PC-3 (cell line): ENCODE measurements around the gene RSPH6A. TPM values are rescaled to one million over a fixed set of nuclear protein-coding genes. Genes with fewer than 3 reads are reported as not detected.
A peak's percentile ranks its signal among the peaks of the same experiment; 100 is the strongest.
"Not testable (repeated sequence)": the region's sequence is repeated elsewhere in the genome, so short reads cannot be mapped to it uniquely, and the experiment has no call there.

Experiments used
- ATAC-seq: fragments of 200-7000 bp; cut with Tn5 transposase; 2 replicates; pipeline ENCODE4 v1.9.1; 2020; ENCODE audit warnings: mild to moderate bottlenecking, moderate library complexity
- BruUV-seq: library from RNA; stranded (reverse); fragments of 400-500 nt; replicated peaks from 2 replicates; lab custom pipeline; 2021; lab: Mats Ljungman, UMichigan
- CTCF ChIA-PET: fragments of 300-600 bp; sonication (Branson Sonifier 250); formaldehyde crosslinking; loops from one replicate; lab custom pipeline; 2022; ENCODE audit warnings: antibody characterized with exemption; lab: Charles Lee
- POLR2A ChIA-PET: fragments of 300-600 bp; sonication (Branson Sonifier 250); formaldehyde crosslinking; loops from one replicate; lab custom pipeline; 2022; ENCODE audit warnings: antibody characterized with exemption; ENCODE audit not compliant: unreplicated experiment; lab: Charles Lee
- DNase-seq: peaks from one replicate; pipeline ENCODE4 v3.0.0-alpha.2; 2015
- H2AFZ ChIP-seq: fragments of 300-600 bp; sonication (generic); 2 replicates; pipeline ENCODE4 v1.6.0; 2016; ENCODE audit warnings: antibody characterized with exemption, low read length
- H3F3A ChIP-seq: fragments of 300-600 bp; sonication (generic); one replicate; pipeline ENCODE4 v1.6.0; 2017; ENCODE audit warnings: antibody characterized with exemption, low read length, control low read depth, mild to moderate bottlenecking; ENCODE audit not compliant: unreplicated experiment
- H3K27ac ChIP-seq: fragments of 300-600 bp; sonication (generic); 2 replicates; pipeline ENCODE4 v1.5.1; 2016; ENCODE audit warnings: mild to moderate bottlenecking, low read length
- H3K27me3 ChIP-seq: fragments of 300-600 bp; sonication (generic); 2 replicates; pipeline ENCODE4 v1.6.1; 2016; ENCODE audit warnings: low read length, mixed read lengths
- H3K36me3 ChIP-seq: fragments of 300-600 bp; sonication (generic); 2 replicates; pipeline ENCODE4 v1.6.1; 2016; ENCODE audit warnings: low read depth, mixed run types, low read length, mixed read lengths
- H3K4me1 ChIP-seq: fragments of 300-600 bp; sonication (generic); 2 replicates; pipeline ENCODE4 v1.5.1; 2016; ENCODE audit warnings: low read length; ENCODE audit not compliant: insufficient read depth
- H3K4me2 ChIP-seq: fragments of 300-600 bp; sonication (generic); 2 replicates; pipeline ENCODE4 v1.6.0; 2016; ENCODE audit warnings: low read length
- H3K4me3 ChIP-seq: fragments of 300-600 bp; sonication (generic); 2 replicates; pipeline ENCODE4 v1.5.1; 2016; ENCODE audit warnings: mild to moderate bottlenecking, low read length, mixed read lengths
- H3K79me2 ChIP-seq: fragments of 300-600 bp; sonication (generic); 2 replicates; pipeline ENCODE4 v1.6.1; 2017; ENCODE audit warnings: low read length, mixed read lengths
- H3K9ac ChIP-seq: fragments of 300-600 bp; sonication (generic); 2 replicates; pipeline ENCODE4 v1.6.0; 2016; ENCODE audit warnings: mild to moderate bottlenecking, low read length
- H3K9me2 ChIP-seq: fragments of 300-600 bp; sonication (generic); replicated peaks from 2 replicates; pipeline ENCODE4 v1.6.1; 2016; ENCODE audit warnings: mixed run types, low read length, mixed read lengths
- H3K9me3 ChIP-seq: fragments of 300-600 bp; sonication (generic); 2 replicates; pipeline ENCODE4 v1.6.1; 2016; ENCODE audit warnings: low read length, mixed read lengths
- H4K20me1 ChIP-seq: fragments of 300-600 bp; sonication (generic); 2 replicates; pipeline ENCODE4 v1.6.1; 2016; ENCODE audit warnings: low read length, mixed read lengths
- EZH2 ChIP-seq: fragments of 300-600 bp; sonication (generic); IDR thresholded peaks from one replicate; pipeline ENCODE4 v1.6.1; 2017; ENCODE audit warnings: antibody characterized with exemption, mild to moderate bottlenecking, low read length; ENCODE audit not compliant: unreplicated experiment
- EZH2phosphoT487 ChIP-seq: fragments of 300-600 bp; sonication (generic); IDR thresholded peaks from 2 replicates; pipeline ENCODE4 v1.6.1; 2018; ENCODE audit warnings: mild to moderate bottlenecking, antibody characterized with exemption, low read length, borderline replicate concordance
- intact Hi-C: fragments of 100-400 bp; cut with micrococcal nuclease; formaldehyde crosslinking; loops from 2 replicates; pipeline ENCODE4 v1.9.0; 2023
- total RNA-seq: library from RNA; depleted of rRNA; stranded (reverse); fragments of >200 nt; gene quantifications from 2 replicates; pipeline ENCODE4 v1.2.3, GENCODE V29; 2014
- TF ChIP-seq, protein P1 (sequence below): fragments of 300-600 bp; sonication (generic); conservative IDR thresholded peaks from 2 replicates; pipeline ENCODE4 v1.5.1; 2017; ENCODE audit warnings: antibody characterized with exemption, low read depth, mild to moderate bottlenecking, low read length

Gene RSPH6A
- total RNA-seq, 1 experiment from 2014 or later = not detected

DNA sequence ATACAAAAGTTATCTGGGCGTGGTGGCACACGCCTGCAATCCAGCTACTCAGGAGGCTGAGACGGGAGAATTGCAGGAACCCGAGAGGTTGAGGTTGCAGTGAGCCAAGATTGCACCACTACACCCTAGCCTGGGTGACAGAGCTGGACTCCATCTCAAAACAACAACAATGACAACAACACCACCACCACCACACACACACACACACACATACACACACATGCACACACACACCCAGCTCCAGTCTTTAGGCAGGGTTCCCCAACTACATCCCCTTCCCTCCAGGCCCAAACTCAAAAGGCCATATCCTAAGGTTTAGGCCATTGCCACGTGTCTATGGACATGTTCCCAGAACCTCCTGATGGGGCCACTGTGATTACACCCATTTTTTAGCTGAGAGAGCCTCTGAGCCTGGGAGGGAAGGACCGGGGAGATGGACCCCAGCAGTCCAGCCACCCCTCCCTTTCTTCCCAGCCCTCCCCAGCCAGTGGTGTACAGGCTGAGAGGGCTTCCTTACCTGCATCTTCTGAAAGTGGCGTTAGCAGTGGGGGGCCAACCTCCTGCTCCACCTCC, 13.4 kb downstream of the RSPH6A start:
- no peak for TF ChIP-seq EZH2phosphoT487
- TF ChIP-seq, protein P1, sequence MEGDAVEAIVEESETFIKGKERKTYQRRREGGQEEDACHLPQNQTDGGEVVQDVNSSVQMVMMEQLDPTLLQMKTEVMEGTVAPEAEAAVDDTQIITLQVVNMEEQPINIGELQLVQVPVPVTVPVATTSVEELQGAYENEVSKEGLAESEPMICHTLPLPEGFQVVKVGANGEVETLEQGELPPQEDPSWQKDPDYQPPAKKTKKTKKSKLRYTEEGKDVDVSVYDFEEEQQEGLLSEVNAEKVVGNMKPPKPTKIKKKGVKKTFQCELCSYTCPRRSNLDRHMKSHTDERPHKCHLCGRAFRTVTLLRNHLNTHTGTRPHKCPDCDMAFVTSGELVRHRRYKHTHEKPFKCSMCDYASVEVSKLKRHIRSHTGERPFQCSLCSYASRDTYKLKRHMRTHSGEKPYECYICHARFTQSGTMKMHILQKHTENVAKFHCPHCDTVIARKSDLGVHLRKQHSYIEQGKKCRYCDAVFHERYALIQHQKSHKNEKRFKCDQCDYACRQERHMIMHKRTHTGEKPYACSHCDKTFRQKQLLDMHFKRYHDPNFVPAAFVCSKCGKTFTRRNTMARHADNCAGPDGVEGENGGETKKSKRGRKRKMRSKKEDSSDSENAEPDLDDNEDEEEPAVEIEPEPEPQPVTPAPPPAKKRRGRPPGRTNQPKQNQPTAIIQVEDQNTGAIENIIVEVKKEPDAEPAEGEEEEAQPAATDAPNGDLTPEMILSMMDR = no peak
- TF ChIP-seq EZH2 = no peak
- no peaks in the 10 kb centered on the region for H4K20me1 ChIP-seq

GRCh38 chr19:45800070-45800553, 15.0 kb downstream of the RSPH6A start:
- intact Hi-C loops = no loop called here
- Histone ChIP-seq H3K4me2 (no peak overlapping the region), H3K9ac (no peak overlapping the region), H3K79me2 (no peaks in the 10 kb centered on the region), H3F3A (no peaks in the 10 kb centered on the region), H3K4me1 (no peaks in the 10 kb centered on the region), H3K27me3 (no peaks in the 10 kb centered on the region), H3K27ac (no peak overlapping the region), H3K4me3 (no peak overlapping the region), H3K9me2 (no peaks in the 10 kb centered on the region), H2AFZ (no peak overlapping the region), H3K36me3 (no peaks in the 10 kb centered on the region), H4K20me1 (no peaks in the 10 kb centered on the region), H3K9me3 (no peaks in the 10 kb centered on the region)
- DNase-seq = no peak
- TF ChIP-seq EZH2phosphoT487 (no peak), EZH2 (no peak)
- TF ChIP-seq, protein P1 = no peak
- ChIA-PET CTCF (interaction anchor here (1.4 to 1.8 kb wide), 2 partner anchors 17 to 31 kb away, joined by 11 to 18 read pairs; partner anchors contain the start of genes DMPK and SIX5), POLR2A (no interaction called here)
- BruUV-seq = no TSS peak
- peak; percentile 49; the same call in 1 of the 2 replicates for ATAC-seq

More for the DNA sequence above, 13.4 kb downstream of the RSPH6A start:
- Histone ChIP-seq H3K4me2 (no peak overlapping the region), H3K9me2 (no peaks in the 10 kb centered on the region), H3K9ac (no peak overlapping the region), H3K27me3 (no peaks in the 10 kb centered on the region), H3K4me3 (no peak overlapping the region), H3K4me1 (no peaks in the 10 kb centered on the region), H3K79me2 (no peaks in the 10 kb centered on the region), H3K9me3 (no peaks in the 10 kb centered on the region), H3F3A (no peaks in the 10 kb centered on the region), H3K36me3 (no peaks in the 10 kb centered on the region), H2AFZ (no peak overlapping the region), H3K27ac (no peak overlapping the region)
- no TSS peak for BruUV-seq
- DNase-seq (no peak), ATAC-seq (no peak)
- intact Hi-C loops = no loop called here
- ChIA-PET CTCF (interaction anchor here (0.6 kb wide), 1 partner anchor 19 kb away, joined by 6 read pairs; the partner anchor contains the start of gene DMPK), POLR2A (no interaction called here)

- H3K9me2 ChIP-seq, H4K20me1 ChIP-seq, H3K4me1 ChIP-seq, H3K9ac ChIP-seq, H2AFZ ChIP-seq, H3F3A ChIP-seq, H3K36me3 ChIP-seq, H3K27me3 ChIP-seq, H3K9me3 ChIP-seq, H3K27ac ChIP-seq, H3K79me2 ChIP-seq, DNase-seq, H3K4me3 ChIP-seq, BruUV-seq: not testable (repeated sequence)
- POLR2A ChIA-PET = interaction anchor here (0.6 to 0.7 kb wide), 2 partner anchors 30 to 63 kb away, joined by 3 to 5 read pairs; partner anchors contain the start of gene SIX5
- intact Hi-C loops = loop anchor here (1.0 kb wide), 2 partner anchors 18 to 29 kb away; no protein-coding TSS in a partner anchor
- H3K4me2 ChIP-seq = peak overlapping the region; percentile 47; the same call in 1 of the 2 replicates
- 0 out of 2 replicates have a peak, but pooled peaks have one; percentile 11 for ATAC-seq
- CTCF ChIA-PET = interaction anchor here (0.6 to 1.8 kb wide), 4 partner anchors 10 to 686 kb away, joined by 3 to 18 read pairs (median 11); partner anchors contain the start of genes DMPK and SIX5
These were observed 15.6 kb downstream of the RSPH6A start for GRCh38 chr19:45799541-45799940.
